NCI-H2029 (cell line): ENCODE results near the gene OMA1.

ENCODE experiments used
- DNase-seq: peaks from one replicate; lab custom pipeline; 2025; lab: John Stamatoyannopoulos, UW

Gene OMA1

DNA sequence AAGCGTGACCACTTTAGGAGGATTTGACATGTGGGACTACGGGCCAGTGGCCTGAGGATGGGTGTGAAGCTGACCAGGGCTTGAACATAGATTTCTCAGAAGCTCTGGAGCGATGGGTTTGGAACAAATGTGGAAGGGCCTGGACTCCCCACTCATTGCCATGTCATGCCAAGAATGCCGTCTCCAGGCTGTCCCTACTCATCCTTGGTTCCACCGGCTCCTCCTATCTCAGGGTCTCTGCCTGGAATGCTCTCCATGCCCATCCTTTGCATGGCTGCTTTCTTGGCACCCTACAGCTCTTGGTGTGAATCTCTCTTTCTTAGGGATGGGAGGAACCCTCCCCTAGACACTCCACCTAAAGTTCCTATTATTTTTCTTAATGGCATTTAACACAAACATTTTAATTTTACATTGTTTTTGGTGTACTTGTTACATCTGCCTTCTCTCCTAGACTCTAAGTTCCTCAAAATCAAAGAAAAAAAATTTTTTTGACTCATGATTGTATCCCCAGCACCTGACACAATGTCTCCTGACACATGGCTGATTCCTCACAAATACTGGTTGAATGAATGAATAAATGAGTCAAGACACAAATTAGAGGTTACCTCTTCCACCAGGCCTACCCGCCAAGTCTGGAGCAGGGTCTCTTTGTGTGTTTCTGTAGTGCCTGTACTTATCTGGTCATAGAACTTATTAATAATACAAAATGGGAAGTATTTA lies 114.5 kb downstream of the OMA1 start:
- DNase-seq: no peak
